Superior temporal gyrus (tissue), 1 donor: ENCODE results near the gene ELOVL5.
"Not testable (repeated sequence)": the region's sequence is repeated elsewhere in the genome, so short reads cannot be mapped to it uniquely, and the experiment has no call there.

Experiments used
- DNase-seq: peaks from one replicate; pipeline ENCODE4 v3.0.0-alpha.2; 2016; ENCODE audit errors: extremely low spot score

Gene ELOVL5

GRCh38 chr6:53328375-53328774 is 20.4 kb downstream of the ELOVL5 start:
- DNase-seq, result no peak

GRCh38 chr6:53327017-53327395 is 21.7 kb downstream of the ELOVL5 start:
- no peak for DNase-seq

- DNase-seq, result no peak
These were observed 22.3 kb downstream of the ELOVL5 start for GRCh38 chr6:53326372-53327016.

- DNase-seq, result no peak
These were observed 23.0 kb downstream of the ELOVL5 start for GRCh38 chr6:53325785-53326184.

- DNase-seq, result no peak
These were observed 26.3 kb downstream of the ELOVL5 start for GRCh38 chr6:53322188-53323029.

GRCh38 chr6:53321701-53322100 is 27.0 kb downstream of the ELOVL5 start:
- no peak for DNase-seq

- DNase-seq, result no peak
These were observed 27.8 kb downstream of the ELOVL5 start for GRCh38 chr6:53320964-53321363.

- no peak for DNase-seq
These were observed 30.3 kb downstream of the ELOVL5 start for GRCh38 chr6:53318429-53318828.

GRCh38 chr6:53317861-53318260 is 30.9 kb downstream of the ELOVL5 start:
- no peak for DNase-seq

- DNase-seq, result not testable (repeated sequence)
These were observed 31.5 kb downstream of the ELOVL5 start for GRCh38 chr6:53317299-53317698.

GRCh38 chr6:53316142-53316541 is 32.6 kb downstream of the ELOVL5 start:
- no peak for DNase-seq

- DNase-seq, result no peak
These were observed 33.5 kb downstream of the ELOVL5 start for GRCh38 chr6:53315086-53315724.

GRCh38 chr6:53313784-53314400 is 34.9 kb downstream of the ELOVL5 start:
- no peak for DNase-seq

GRCh38 chr6:53312355-53312754 is 36.4 kb downstream of the ELOVL5 start:
- DNase-seq, result no peak

GRCh38 chr6:53311586-53311935 is 37.2 kb downstream of the ELOVL5 start:
- no peak for DNase-seq

GRCh38 chr6:53310771-53311585 is 37.8 kb downstream of the ELOVL5 start:
- no peak for DNase-seq

- no peak for DNase-seq
These were observed 38.8 kb downstream of the ELOVL5 start for GRCh38 chr6:53309901-53310300.

- no peak for DNase-seq
These were observed 39.5 kb downstream of the ELOVL5 start for GRCh38 chr6:53309059-53309900.

- no peak for DNase-seq
These were observed 41.9 kb downstream of the ELOVL5 start for GRCh38 chr6:53306819-53307347.

- not testable (repeated sequence) for DNase-seq
These were observed 42.5 kb downstream of the ELOVL5 start for GRCh38 chr6:53306217-53306616.
